Panc1 (cell line): ENCODE measurements around the gene PTMS.

Experiments used
- CTCF ChIP-seq: fragments of 450-650 bp; IDR thresholded peaks from 2 replicates; pipeline ENCODE4 v1.5.1; 2017; ENCODE audit warnings: mild to moderate bottlenecking
- POLR2AphosphoS5 ChIP-seq: IDR thresholded peaks from 2 replicates; pipeline ENCODE4 v1.6.1; 2012; ENCODE audit warnings: mild to moderate bottlenecking, low read depth, low read length, moderate library complexity
- REST ChIP-seq, 2 experiments: IDR thresholded peaks; 2 replicates each; pipeline ENCODE4 v1.6.1; 2011 to 2012; ENCODE audit warnings: low read depth in 2 of 2, control low read depth in 1 of 2, low read length in 1 of 2, mild to moderate bottlenecking in 1 of 2, moderate library complexity in 1 of 2; ENCODE audit not compliant: insufficient read depth in 1 of 2
- SIN3A ChIP-seq: IDR thresholded peaks from 2 replicates; pipeline ENCODE4 v1.6.1; 2012; ENCODE audit warnings: low read depth, mild to moderate bottlenecking, low read length, moderate library complexity, borderline replicate concordance; ENCODE audit not compliant: insufficient read depth

GRCh38 chr12:6723607-6724408, 42.4 kb upstream of the PTMS start, which contains the start of gene COPS7A:
- TF ChIP-seq CTCF (no peak), POLR2AphosphoS5 (peak; percentile 67), REST (IDR thresholded peaks at IDR 0.05; ENCODE audit: insufficient read depth in 1 of 2, low read depth in 2 of 2, low read length in 1 of 2) (0 out of 4 replicates have a peak, but pooled peaks of 1 of the 2 experiments have one; percentile 15), SIN3A (no peak)
